ENCODE data around the gene MRGPRG.

- TF ChIP-seq SMC3 (IDR thresholded peaks at IDR 0.05; ENCODE audit: low read depth, low read length) = no peak
- TF ChIP-seq, protein P1, sequence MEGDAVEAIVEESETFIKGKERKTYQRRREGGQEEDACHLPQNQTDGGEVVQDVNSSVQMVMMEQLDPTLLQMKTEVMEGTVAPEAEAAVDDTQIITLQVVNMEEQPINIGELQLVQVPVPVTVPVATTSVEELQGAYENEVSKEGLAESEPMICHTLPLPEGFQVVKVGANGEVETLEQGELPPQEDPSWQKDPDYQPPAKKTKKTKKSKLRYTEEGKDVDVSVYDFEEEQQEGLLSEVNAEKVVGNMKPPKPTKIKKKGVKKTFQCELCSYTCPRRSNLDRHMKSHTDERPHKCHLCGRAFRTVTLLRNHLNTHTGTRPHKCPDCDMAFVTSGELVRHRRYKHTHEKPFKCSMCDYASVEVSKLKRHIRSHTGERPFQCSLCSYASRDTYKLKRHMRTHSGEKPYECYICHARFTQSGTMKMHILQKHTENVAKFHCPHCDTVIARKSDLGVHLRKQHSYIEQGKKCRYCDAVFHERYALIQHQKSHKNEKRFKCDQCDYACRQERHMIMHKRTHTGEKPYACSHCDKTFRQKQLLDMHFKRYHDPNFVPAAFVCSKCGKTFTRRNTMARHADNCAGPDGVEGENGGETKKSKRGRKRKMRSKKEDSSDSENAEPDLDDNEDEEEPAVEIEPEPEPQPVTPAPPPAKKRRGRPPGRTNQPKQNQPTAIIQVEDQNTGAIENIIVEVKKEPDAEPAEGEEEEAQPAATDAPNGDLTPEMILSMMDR (conservative IDR thresholded peaks at IDR 0.05; ENCODE audit: low read depth, low read length) = no peak
- no peak for TF ChIP-seq MXI1 (IDR thresholded peaks at IDR 0.05; ENCODE audit: borderline replicate concordance, low read depth, low read length)
- no peak for TF ChIP-seq USF2 (IDR thresholded peaks at IDR 0.05; ENCODE audit: low read depth, low read length)
- TF ChIP-seq, protein P2, sequence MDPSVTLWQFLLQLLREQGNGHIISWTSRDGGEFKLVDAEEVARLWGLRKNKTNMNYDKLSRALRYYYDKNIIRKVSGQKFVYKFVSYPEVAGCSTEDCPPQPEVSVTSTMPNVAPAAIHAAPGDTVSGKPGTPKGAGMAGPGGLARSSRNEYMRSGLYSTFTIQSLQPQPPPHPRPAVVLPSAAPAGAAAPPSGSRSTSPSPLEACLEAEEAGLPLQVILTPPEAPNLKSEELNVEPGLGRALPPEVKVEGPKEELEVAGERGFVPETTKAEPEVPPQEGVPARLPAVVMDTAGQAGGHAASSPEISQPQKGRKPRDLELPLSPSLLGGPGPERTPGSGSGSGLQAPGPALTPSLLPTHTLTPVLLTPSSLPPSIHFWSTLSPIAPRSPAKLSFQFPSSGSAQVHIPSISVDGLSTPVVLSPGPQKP (IDR thresholded peaks at IDR 0.05; ENCODE audit: borderline replicate concordance, low read depth, low read length) = no peak
- no peak for TF ChIP-seq RCOR1 (IDR thresholded peaks at IDR 0.05; ENCODE audit: insufficient replicate concordance, low read length)
- no peak for TF ChIP-seq NFE2L2 (IDR thresholded peaks at IDR 0.05; ENCODE audit: low read depth, low read length)
- no peak for TF ChIP-seq RAD21 (IDR thresholded peaks at IDR 0.05; ENCODE audit: low read length)
- TF ChIP-seq CEBPB (IDR thresholded peaks at IDR 0.05; ENCODE audit: low read depth, low read length) = no peak
- TF ChIP-seq POLR2A (IDR thresholded peaks at IDR 0.05; ENCODE audit: low read depth, low read length) = no peak
- TF ChIP-seq CHD1 (IDR thresholded peaks at IDR 0.05; ENCODE audit: low read depth, low read length) = no peak
- TF ChIP-seq BHLHE40 (IDR thresholded peaks at IDR 0.05; ENCODE audit: low read depth, low read length) = no peak
- TF ChIP-seq FOS (IDR thresholded peaks at IDR 0.05; ENCODE audit: low read depth, low read length) = no peak
Observed at GRCh38 chr11:3230636-3231549, 12.3 kb upstream of the MRGPRG start.

All from IMR-90 (cell line).